ENCODE results near the gene C1D. TPM values are rescaled to one million over a fixed set of nuclear protein-coding genes. Genes with fewer than 3 reads are reported as not detected.

C1D gene
- total RNA-seq, 1 donor from 2014 or later: 20.9 TPM

- H3K9me3 Mint-ChIP-seq (ENCODE audit: unreplicated experiment): peaks cover 8% of the 10 kb centered on the region
- no peak for DNase-seq (ENCODE audit: low spot score)
- no peaks in the 10 kb centered on the region for H3K36me3 Mint-ChIP-seq (ENCODE audit: low read depth, unreplicated experiment)
- H3K4me1 Mint-ChIP-seq (ENCODE audit: unreplicated experiment): no peaks in the 10 kb centered on the region
- H3K27me3 Mint-ChIP-seq (ENCODE audit: unreplicated experiment): no peaks in the 10 kb centered on the region
- no peak overlapping the region for H3K4me3 Mint-ChIP-seq (ENCODE audit: unreplicated experiment)
- H3K27ac Mint-ChIP-seq (ENCODE audit: unreplicated experiment): no peak overlapping the region
- no peak for TF ChIP-seq CTCF (IDR thresholded peaks at IDR 0.05; ENCODE audit: unreplicated experiment)
Observed at GRCh38 chr2:67993329-67993728, 69.5 kb downstream of the C1D start.

GRCh38 chr2:67991456-67991855 lies 71.3 kb downstream of the C1D start:
- Mint-ChIP-seq H3K27me3 (ENCODE audit: unreplicated experiment) (no peaks in the 10 kb centered on the region), H3K36me3 (ENCODE audit: low read depth, unreplicated experiment) (no peaks in the 10 kb centered on the region), H3K4me1 (ENCODE audit: unreplicated experiment) (no peaks in the 10 kb centered on the region), H3K4me3 (ENCODE audit: unreplicated experiment) (no peak overlapping the region), H3K9me3 (ENCODE audit: unreplicated experiment) (peaks cover 8% of the 10 kb centered on the region), H3K27ac (ENCODE audit: unreplicated experiment) (no peak overlapping the region)
- no peak for TF ChIP-seq CTCF (IDR thresholded peaks at IDR 0.05; ENCODE audit: unreplicated experiment)
- no peak for DNase-seq (ENCODE audit: low spot score)

Other genes with a start within 250 kb of the C1D start
- gene PNO1, start 94.9 kb upstream of the C1D start, total RNA-seq (ENCODE audit: unreplicated experiment): 11.4 TPM
- 65.7 TPM for gene PPP3R1, start 189.5 kb upstream of the C1D start, total RNA-seq (ENCODE audit: unreplicated experiment)

Measured in endothelial cell (in vitro differentiated cells).